GM12878 (cell line): ENCODE measurements around the gene FBLN7. TPM values are rescaled to one million over a fixed set of nuclear protein-coding genes. Genes with fewer than 3 reads are reported as not detected.

ENCODE experiments used
- ATAC-seq: fragments of 200-7000 bp; cut with Tn5 transposase; 3 replicates; pipeline ENCODE4 v1.9.1; 2020; ENCODE audit warnings: mild to moderate bottlenecking, moderate library complexity
- BruUV-seq: library from RNA; stranded (reverse); fragments of 400-500 nt; replicated peaks from 2 replicates; lab custom pipeline; 2021; lab: Mats Ljungman, UMichigan
- CTCF ChIA-PET: fragments of 300-600 bp; sonication (Branson Sonifier 250); formaldehyde crosslinking; extraction: SDS; loops from one replicate; lab custom pipeline; 2021; ENCODE audit warnings: inconsistent platforms; lab: Yijun Ruan, JAX
- POLR2A ChIA-PET: fragments of 350-600 bp; formaldehyde crosslinking; extraction: SDS; loops from one replicate; lab custom pipeline; 2021; ENCODE audit warnings: inconsistent platforms; lab: Charles Lee
- RAD21 ChIA-PET: fragments of 300-600 bp; sonication (Branson Sonifier 250); formaldehyde crosslinking; loops from one replicate; lab custom pipeline; 2023; ENCODE audit warnings: antibody characterized with exemption; ENCODE audit not compliant: unreplicated experiment; lab: Charles Lee
- SMC1A ChIA-PET: fragments of 300-600 bp; sonication (Branson Sonifier 250); formaldehyde crosslinking; loops from one replicate; lab custom pipeline; 2023; ENCODE audit not compliant: unreplicated experiment, uncharacterized antibody; lab: Charles Lee
- DNase-seq: peaks from one replicate; pipeline ENCODE4 v3.0.0-alpha.2; 2011; ENCODE audit warnings: low read depth, low spot score
- FAIRE-seq: peaks from 3 replicates; lab custom pipeline; 2011; peaks lifted over from hg19 to GRCh38; lab: Jason Lieb, UNC
- H2AFZ ChIP-seq: 2 replicates; pipeline ENCODE4 v1.6.0; 2011; ENCODE audit warnings: low read depth, low read length, control low read depth; ENCODE audit not compliant: control insufficient read depth
- H3K27ac ChIP-seq: 2 replicates; pipeline ENCODE4 v1.5.1; 2011; ENCODE audit warnings: control low read depth; ENCODE audit not compliant: control insufficient read depth, insufficient read depth
- H3K27me3 ChIP-seq, 2 experiments: replicated peaks in 1 of 2; 2 replicates each; pipeline versions ENCODE4 v1.6.0 to v1.6.1; 2011; ENCODE audit warnings: low read length in 1 of 2; ENCODE audit not compliant: control insufficient read depth in 2 of 2, insufficient read depth in 2 of 2
- H3K36me3 ChIP-seq, 2 experiments: 2 replicates each; pipeline ENCODE4 v1.5.1; 2011; ENCODE audit warnings: low read length in 1 of 2; ENCODE audit not compliant: control insufficient read depth in 2 of 2, insufficient read depth in 2 of 2
- H3K4me1 ChIP-seq: 2 replicates; pipeline ENCODE4 v1.6.1; 2011; ENCODE audit warnings: mild to moderate bottlenecking, low read length, moderate library complexity, mixed read lengths; ENCODE audit not compliant: control insufficient read depth, insufficient read depth
- H3K4me2 ChIP-seq: 2 replicates; pipeline ENCODE4 v1.6.0; 2011; ENCODE audit warnings: control low read depth; ENCODE audit not compliant: control insufficient read depth, insufficient read depth
- H3K4me3 ChIP-seq: fragments of 200-600 bp; sonication (generic); 2 replicates; pipeline ENCODE4 v1.5.1; 2016
- H3K79me2 ChIP-seq: 2 replicates; pipeline ENCODE4 v1.6.0; 2011; ENCODE audit warnings: low read length; ENCODE audit not compliant: control insufficient read depth, insufficient read depth
- H3K9ac ChIP-seq: 2 replicates; pipeline ENCODE4 v1.8.0; 2011; ENCODE audit warnings: low read length, control low read depth, mixed read lengths; ENCODE audit not compliant: control insufficient read depth, insufficient read depth
- H3K9me3 ChIP-seq: replicated peaks from 3 replicates; pipeline ENCODE4 v1.5.1; 2011; ENCODE audit warnings: mild to moderate bottlenecking, low read length; ENCODE audit not compliant: control insufficient read depth, insufficient read depth
- H4K20me1 ChIP-seq: 2 replicates; pipeline ENCODE4 v1.6.0; 2011; ENCODE audit not compliant: control insufficient read depth, insufficient read depth
- ESRRA ChIP-seq: IDR thresholded peaks from 2 replicates; pipeline ENCODE4 v1.6.1; 2012; ENCODE audit warnings: mild to moderate bottlenecking, low read length, improper control_type of control experiment
- MAX ChIP-seq: IDR thresholded peaks from 2 replicates; pipeline ENCODE4 v1.6.1; 2012; ENCODE audit warnings: low read depth, low read length, improper control_type of control experiment
- POLR2AphosphoS2 ChIP-seq: IDR thresholded peaks from 2 replicates; pipeline ENCODE4 v1.6.1; 2011; ENCODE audit warnings: low read depth, mild to moderate bottlenecking, low read length, improper control_type of control experiment, moderate library complexity
- SMAD1 ChIP-seq: fragments of 450-650 bp; IDR thresholded peaks from 2 replicates; pipeline ENCODE4 v1.6.1; 2018; ENCODE audit warnings: mild to moderate bottlenecking, low read depth; ENCODE audit not compliant: partially characterized antibody
- SMAD5 ChIP-seq: IDR thresholded peaks from 2 replicates; pipeline ENCODE4 v1.6.1; 2016; ENCODE audit warnings: antibody characterized with exemption, low read depth
- SREBF2 ChIP-seq: IDR thresholded peaks from 2 replicates; pipeline ENCODE4 v1.6.1; 2012; ENCODE audit warnings: mild to moderate bottlenecking, low read length
- SRF ChIP-seq, 2 experiments: IDR thresholded peaks; 2 replicates each; pipeline ENCODE4 v1.6.1; 2011; ENCODE audit warnings: low read depth in 2 of 2, low read length in 2 of 2, mild to moderate bottlenecking in 1 of 2, moderate library complexity in 1 of 2
- WGBS: methylation state at CpG from one replicate; pipeline ENCODE4 v1.1.6; 2016; ENCODE audit warnings: low lambda C conversion rate; ENCODE audit not compliant: insufficient replicate concordance, insufficient coverage; ENCODE audit errors: missing lambda C conversion rate; 5-methylcytosine and 5-hydroxymethylcytosine counted together
- in situ Hi-C: fragments of 300-500 bp; cut with MboI; formaldehyde crosslinking; loops from 9 replicates; pipeline ENCODE4 v1.14.3; 2018; ENCODE audit warnings: mixed read lengths
- intact Hi-C: fragments of 100-400 bp; cut with micrococcal nuclease; formaldehyde crosslinking; loops from one replicate; pipeline ENCODE4 v1.14.2; 2022; ENCODE audit not compliant: unreplicated experiment
- polyA plus RNA-seq, 11 experiments: library from polyadenylated mRNA; depleted of rRNA in 4 of 11; unstranded in 6 of 11; stranded (reverse) in 5 of 11; fragments of >200 nt; fragmentation: Nextera tagmentation in 4 of 11; fragmentation: Illumina TruSeq in 1 of 11; extraction: Ambion mirVana in 4 of 11; extraction: Trizol in 1 of 11; gene quantifications; 1 replicate in 1 of 11; 2 replicates in 10 of 11; pipeline versions ENCODE4 v1.2.1 to v1.2.3, GENCODE V29; 2011 to 2016; ENCODE audit warnings: inconsistent platforms in 2 of 11, missing spikeins in 2 of 11, low read depth in 1 of 11
- total RNA-seq, 4 experiments: library from RNA; depleted of rRNA in 3 of 4; stranded (reverse); fragments of >200 nt in 3 of 4; fragmentation: Illumina TruSeq in 1 of 4; extraction: Trizol in 1 of 4; gene quantifications; 2 replicates each; pipeline versions ENCODE4 v1.2.1 to v1.2.3, GENCODE V29; 2013 to 2021
- TF ChIP-seq, protein P1 (sequence below): IDR thresholded peaks from 2 replicates; pipeline ENCODE4 v1.6.1; 2012; ENCODE audit warnings: mild to moderate bottlenecking, low read depth, low read length

The FBLN7 gene
- total and polyA plus RNA-seq, 10 of the 15 experiments (the other 5 are each of a cell fraction or from before 2014, with no cell fraction given) = 0.01 to 0.10 (median 0.01) TPM; not detected in 7

GRCh38 chr2:112095681-112096080 is 42.5 kb upstream of the FBLN7 start:
- in situ Hi-C loops = no loop called here
- H3K79me2 ChIP-seq = no peaks in the 10 kb centered on the region
- WGBS = 100% methylated on average over 1 of the region's 1 CpG

More at GRCh38 chr2:112095681-112096080, 42.5 kb upstream of the FBLN7 start:
- SMC1A ChIA-PET = interaction anchor here (0.9 kb wide), 1 partner anchor 12 kb away, joined by 3 read pairs; no protein-coding TSS in a partner anchor
- peaks cover 2 to 27% of the 10 kb centered on the region in 2 experiments for H3K36me3 ChIP-seq
- no peaks in the 10 kb centered on the region for H3K9me3 ChIP-seq
- ATAC-seq (no peak), DNase-seq (no peak), FAIRE-seq (no peak)
- RAD21 ChIA-PET = interaction anchor here (0.6 kb wide), 1 partner anchor 1022 kb away, joined by 3 read pairs; no protein-coding TSS in a partner anchor
- no peaks in the 10 kb centered on the region for H3K27me3 ChIP-seq
- no peaks in the 10 kb centered on the region for H3K4me1 ChIP-seq
- no peak overlapping the region for H3K4me2 ChIP-seq
- H4K20me1 ChIP-seq = no peaks in the 10 kb centered on the region
- intact Hi-C loops = no loop called here
- no peak overlapping the region for H2AFZ ChIP-seq
- no peak overlapping the region for H3K9ac ChIP-seq
- H3K27ac ChIP-seq = no peak overlapping the region
- CTCF ChIA-PET = no interaction called here
- POLR2A ChIA-PET = interaction anchor here (0.6 kb wide), 1 partner anchor 407 kb away, joined by 5 read pairs; no protein-coding TSS in a partner anchor
- H3K4me3 ChIP-seq = no peak overlapping the region
- no TSS peak for BruUV-seq
- no peak for TF ChIP-seq POLR2AphosphoS2
- TF ChIP-seq, protein P1, sequence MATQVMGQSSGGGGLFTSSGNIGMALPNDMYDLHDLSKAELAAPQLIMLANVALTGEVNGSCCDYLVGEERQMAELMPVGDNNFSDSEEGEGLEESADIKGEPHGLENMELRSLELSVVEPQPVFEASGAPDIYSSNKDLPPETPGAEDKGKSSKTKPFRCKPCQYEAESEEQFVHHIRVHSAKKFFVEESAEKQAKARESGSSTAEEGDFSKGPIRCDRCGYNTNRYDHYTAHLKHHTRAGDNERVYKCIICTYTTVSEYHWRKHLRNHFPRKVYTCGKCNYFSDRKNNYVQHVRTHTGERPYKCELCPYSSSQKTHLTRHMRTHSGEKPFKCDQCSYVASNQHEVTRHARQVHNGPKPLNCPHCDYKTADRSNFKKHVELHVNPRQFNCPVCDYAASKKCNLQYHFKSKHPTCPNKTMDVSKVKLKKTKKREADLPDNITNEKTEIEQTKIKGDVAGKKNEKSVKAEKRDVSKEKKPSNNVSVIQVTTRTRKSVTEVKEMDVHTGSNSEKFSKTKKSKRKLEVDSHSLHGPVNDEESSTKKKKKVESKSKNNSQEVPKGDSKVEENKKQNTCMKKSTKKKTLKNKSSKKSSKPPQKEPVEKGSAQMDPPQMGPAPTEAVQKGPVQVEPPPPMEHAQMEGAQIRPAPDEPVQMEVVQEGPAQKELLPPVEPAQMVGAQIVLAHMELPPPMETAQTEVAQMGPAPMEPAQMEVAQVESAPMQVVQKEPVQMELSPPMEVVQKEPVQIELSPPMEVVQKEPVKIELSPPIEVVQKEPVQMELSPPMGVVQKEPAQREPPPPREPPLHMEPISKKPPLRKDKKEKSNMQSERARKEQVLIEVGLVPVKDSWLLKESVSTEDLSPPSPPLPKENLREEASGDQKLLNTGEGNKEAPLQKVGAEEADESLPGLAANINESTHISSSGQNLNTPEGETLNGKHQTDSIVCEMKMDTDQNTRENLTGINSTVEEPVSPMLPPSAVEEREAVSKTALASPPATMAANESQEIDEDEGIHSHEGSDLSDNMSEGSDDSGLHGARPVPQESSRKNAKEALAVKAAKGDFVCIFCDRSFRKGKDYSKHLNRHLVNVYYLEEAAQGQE = no peak
- no peak for TF ChIP-seq SRF (IDR thresholded peaks at IDR 0.05; ENCODE audit: low read depth in 2 of 2, low read length in 2 of 2)
- TF ChIP-seq SMAD1 = no peak
- no peak for TF ChIP-seq MAX
- TF ChIP-seq SMAD5 = no peak
- no peak for TF ChIP-seq SREBF2
- no peak for TF ChIP-seq ESRRA
